DND-41 (cell line): ENCODE data around the gene KRT2.

Experiments used
- EZH2 ChIP-seq: IDR thresholded peaks from 3 replicates; pipeline ENCODE4 v1.6.1; 2012; ENCODE audit warnings: borderline replicate concordance, low read depth, mild to moderate bottlenecking, moderate library complexity, low read length, inconsistent platforms; ENCODE audit not compliant: severe bottlenecking
- TF ChIP-seq, protein P1 (sequence below): IDR thresholded peaks from 2 replicates; pipeline ENCODE4 v1.5.1; 2012; ENCODE audit warnings: borderline replicate concordance, low read length, moderate library complexity, mild to moderate bottlenecking; ENCODE audit not compliant: poor library complexity, severe bottlenecking; ENCODE audit errors: extremely low read depth

DNA sequence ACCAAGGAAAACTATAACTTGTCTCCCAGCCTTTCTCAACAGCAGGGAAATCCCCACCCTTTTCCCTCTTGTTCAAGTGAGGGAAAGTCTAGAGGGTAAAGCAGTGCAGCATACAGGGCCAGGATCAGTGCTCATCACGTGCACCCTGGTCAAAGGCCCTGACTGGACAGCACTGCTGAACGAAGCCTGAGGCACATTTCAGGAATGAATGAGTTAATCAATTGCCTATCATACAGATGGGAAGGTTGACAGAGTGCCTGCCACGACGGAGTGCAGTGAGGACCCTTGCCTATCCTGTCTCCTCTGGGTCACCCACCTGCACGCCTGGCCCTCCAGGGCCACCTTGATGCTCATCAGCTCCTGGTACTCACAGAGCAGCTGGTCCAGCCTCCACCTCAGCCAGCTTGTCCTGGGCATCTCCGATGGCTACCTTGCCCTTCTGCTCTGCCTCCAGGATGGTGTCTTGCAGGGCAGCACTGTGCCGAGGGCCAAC, 22.0 kb downstream of the KRT2 start:
- TF ChIP-seq, protein P1, sequence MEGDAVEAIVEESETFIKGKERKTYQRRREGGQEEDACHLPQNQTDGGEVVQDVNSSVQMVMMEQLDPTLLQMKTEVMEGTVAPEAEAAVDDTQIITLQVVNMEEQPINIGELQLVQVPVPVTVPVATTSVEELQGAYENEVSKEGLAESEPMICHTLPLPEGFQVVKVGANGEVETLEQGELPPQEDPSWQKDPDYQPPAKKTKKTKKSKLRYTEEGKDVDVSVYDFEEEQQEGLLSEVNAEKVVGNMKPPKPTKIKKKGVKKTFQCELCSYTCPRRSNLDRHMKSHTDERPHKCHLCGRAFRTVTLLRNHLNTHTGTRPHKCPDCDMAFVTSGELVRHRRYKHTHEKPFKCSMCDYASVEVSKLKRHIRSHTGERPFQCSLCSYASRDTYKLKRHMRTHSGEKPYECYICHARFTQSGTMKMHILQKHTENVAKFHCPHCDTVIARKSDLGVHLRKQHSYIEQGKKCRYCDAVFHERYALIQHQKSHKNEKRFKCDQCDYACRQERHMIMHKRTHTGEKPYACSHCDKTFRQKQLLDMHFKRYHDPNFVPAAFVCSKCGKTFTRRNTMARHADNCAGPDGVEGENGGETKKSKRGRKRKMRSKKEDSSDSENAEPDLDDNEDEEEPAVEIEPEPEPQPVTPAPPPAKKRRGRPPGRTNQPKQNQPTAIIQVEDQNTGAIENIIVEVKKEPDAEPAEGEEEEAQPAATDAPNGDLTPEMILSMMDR, result no peak
- TF ChIP-seq EZH2, result no peak
